GM12891 (cell line): ENCODE data around the gene KCNQ2.

Source experiments
- DNase-seq: peaks from one replicate; pipeline ENCODE4 v3.0.0; 2011; ENCODE audit warnings: low spot score; ENCODE audit not compliant: insufficient read length
- FAIRE-seq: peaks from 2 replicates; lab custom pipeline; 2011; peaks lifted over from hg19 to GRCh38; lab: Jason Lieb, UNC
- PAX5 ChIP-seq: IDR thresholded peaks from 2 replicates; pipeline ENCODE4 v1.6.1; 2011; ENCODE audit warnings: low read length, moderate library complexity, mild to moderate bottlenecking; ENCODE audit not compliant: insufficient read depth, severe bottlenecking
- POLR2A ChIP-seq: IDR thresholded peaks from 2 replicates; pipeline ENCODE4 v1.6.1; 2011; ENCODE audit warnings: low read depth, low read length, control low read depth
- POLR2AphosphoS5 ChIP-seq: IDR thresholded peaks from 2 replicates; pipeline ENCODE4 v1.6.1; 2011; ENCODE audit warnings: low read depth, low read length, control low read depth
- POU2F2 ChIP-seq: IDR thresholded peaks from 2 replicates; pipeline ENCODE4 v1.6.1; 2011; ENCODE audit warnings: low read depth, mild to moderate bottlenecking, control low read depth, low read length, moderate library complexity
- SPI1 ChIP-seq: IDR thresholded peaks from 2 replicates; pipeline ENCODE4 v1.6.1; 2011; ENCODE audit warnings: low read depth, low read length, control low read depth
- TAF1 ChIP-seq: IDR thresholded peaks from 2 replicates; pipeline ENCODE4 v1.6.1; 2011; ENCODE audit warnings: low read depth, low read length, control low read depth

The KCNQ2 gene

DNA sequence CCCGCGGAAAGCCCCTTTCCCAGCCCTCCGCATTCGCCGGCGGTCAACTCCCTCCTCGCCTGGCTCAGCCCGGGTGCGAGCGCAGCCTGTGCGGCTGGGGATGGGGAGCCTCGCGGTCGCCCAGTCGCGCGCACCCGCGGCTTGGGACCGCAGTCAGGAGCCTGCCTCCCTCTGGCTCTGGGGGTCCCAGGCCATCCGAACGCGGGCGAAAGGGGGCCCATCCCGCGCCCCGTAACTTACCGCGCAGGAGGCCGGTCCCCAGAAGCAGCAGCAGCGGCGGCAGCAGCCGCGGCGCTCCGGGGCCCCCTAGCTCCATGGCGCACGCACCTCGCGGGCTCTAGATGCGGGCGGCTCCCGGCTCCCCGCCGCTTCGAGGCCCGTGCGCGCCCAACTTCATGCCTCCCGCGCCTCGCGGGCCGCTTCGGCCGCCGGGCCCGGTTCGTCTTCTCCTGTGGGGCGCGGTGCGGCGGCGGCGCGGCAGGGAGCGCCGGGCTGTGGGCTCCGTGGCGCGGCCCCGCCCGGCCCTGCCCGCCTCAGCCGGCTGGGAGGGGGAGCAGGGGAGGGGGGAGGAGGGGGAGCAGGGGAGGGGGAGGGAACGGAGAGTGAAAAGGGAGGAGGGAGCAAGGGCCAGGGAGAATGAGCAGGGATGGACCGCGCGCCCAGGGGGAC, 111.5 kb downstream of the KCNQ2 start, which contains the start of gene CHRNA4:
CHRNA4 (minus strand) TSS at position 500 of the 669 bp plus-strand sequence; CDS start at position 316, 184 bp downstream.
- FAIRE-seq (no peak), DNase-seq (no peak)
- no peak for TF ChIP-seq PAX5
- no peak for TF ChIP-seq POU2F2
- TF ChIP-seq TAF1: no peak
- no peak for TF ChIP-seq POLR2A
- no peak for TF ChIP-seq POLR2AphosphoS5
- TF ChIP-seq SPI1: no peak

DNA sequence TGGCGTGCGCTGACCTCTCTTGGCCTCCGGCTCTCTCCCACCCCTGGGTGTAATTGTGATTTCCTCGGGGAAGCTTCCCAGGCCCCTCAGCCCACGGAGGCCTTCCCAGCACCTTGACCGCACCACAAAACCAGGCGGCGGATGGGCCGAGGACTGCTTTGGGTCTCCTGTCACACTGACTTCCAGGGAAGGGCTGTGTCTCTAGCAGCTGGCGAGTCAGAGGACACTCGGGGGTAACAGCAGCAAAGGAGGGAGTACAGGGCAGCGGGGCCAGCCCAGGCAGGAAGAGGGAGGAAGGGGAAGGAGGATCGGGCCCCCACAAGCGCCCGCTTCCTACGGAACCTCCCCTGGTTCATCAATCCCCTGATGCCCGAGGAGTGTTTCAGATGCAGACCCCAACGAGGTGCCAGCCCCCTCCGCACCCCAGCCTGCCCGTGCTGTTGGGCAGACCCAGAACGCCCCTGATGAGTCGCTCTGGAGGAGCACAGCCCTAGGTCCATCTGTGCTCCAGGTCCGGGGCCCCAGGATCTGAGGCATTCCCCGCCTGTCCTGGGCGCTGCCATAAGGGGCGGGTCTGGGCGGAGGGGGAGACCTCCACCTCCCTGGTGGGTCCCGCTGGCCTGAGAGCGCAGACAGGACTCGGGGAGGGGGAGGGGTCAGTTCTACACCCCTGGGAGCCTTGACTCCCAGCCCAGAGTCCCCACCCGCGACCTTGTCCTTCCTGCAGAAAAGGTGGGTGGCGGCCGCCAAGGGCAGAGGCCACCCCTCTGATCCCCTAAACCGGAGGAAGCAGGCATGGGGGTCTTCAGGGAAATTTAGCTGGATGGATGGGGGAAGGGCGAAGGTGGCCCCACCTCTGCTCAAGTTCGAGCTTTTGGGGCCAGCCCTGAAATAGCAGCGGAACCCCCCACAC, 112.3 kb downstream of the KCNQ2 start:
- DNase-seq (no peak), FAIRE-seq (no peak)
- TF ChIP-seq SPI1 (no peak), PAX5 (no peak), TAF1 (no peak), POU2F2 (no peak), POLR2A (no peak), POLR2AphosphoS5 (no peak)

DNA sequence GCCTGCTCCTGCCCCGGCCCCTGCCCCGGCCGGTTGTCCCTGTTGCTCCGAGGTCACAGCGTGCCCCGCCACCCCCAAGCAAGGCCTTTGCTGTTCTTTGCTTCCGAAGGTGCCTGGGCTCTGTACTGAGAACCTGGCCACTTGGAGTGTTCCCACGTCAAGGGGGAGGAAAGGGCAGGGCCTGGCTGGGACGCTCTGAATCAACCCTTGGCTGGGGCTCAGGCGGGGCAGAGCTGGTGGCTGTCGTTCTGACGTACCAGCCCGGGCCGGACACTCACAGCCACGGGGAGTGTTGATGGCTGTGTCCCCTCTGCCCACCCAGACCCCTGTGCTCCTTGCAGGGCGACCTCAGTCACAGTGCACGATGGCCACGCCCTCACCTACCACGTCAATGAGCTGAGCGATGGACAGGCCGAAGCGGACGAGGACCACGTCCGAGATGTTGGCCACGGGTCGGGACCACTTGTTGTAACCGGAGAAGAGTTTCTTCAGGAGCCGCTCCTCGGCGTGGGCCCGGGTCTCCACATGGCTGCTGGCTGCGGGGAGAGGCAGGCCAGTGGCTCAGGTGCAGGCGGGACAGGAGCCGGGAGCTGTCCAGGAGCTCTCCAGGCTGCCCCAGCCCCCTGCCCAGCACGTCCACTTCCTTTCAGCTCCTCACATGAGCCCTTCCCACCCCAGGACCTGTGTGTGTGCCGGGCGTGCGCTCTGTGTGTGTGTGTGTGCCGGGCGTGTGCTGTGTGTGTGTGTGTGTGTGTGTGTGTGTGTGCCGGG, 113.1 kb downstream of the KCNQ2 start:
- FAIRE-seq: no peak

DNA sequence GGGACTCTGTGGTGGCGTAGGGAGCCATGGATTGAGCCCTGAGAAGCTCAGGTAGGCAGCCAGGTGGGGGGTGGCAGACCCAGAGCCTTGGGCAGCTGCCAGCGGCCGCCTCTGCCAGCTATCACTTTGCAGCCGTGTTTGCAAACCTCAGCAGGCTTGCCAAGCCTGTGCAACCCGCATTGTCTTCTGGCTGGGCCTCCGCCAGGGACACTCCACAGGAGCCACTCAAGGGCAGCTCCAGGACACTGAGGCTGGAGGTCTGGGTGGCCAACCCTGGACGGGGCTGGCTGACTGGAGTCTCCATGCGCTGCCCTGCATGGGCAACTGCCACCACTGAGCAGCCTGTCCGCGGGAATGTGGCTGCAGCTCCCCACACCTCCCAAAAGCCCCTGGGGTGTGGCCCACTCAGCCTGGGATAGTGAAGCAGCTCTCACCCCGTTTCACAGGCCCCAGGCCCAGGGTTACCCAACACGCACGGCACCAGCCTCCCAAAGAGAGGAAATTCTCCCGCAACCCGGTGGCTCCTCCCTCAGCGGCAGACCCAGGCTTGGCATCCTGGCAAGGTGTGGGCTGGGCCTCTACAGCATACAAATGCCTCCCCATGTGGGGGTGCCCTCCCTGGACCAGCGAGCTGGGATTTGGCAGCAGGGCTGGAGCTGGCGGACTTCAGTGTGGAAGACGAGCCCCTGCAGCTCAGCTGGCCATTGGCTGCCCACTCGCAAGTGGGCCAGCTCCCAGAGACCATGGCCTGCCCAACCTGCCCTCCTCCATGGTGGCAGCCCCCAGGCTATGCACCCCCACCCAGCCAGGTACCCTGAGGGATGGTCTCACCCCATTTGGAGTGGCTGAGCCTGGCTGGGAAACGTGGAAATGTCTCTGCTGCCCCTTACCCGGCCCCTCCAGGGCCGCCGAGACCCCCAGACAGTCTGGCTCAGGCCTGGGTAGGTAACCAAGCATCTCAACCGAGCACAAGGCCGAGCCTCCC, 114.2 kb downstream of the KCNQ2 start:
- DNase-seq (no peak), FAIRE-seq (no peak)
- TF ChIP-seq SPI1 (no peak), TAF1 (no peak), POU2F2 (no peak), POLR2AphosphoS5 (no peak), PAX5 (no peak), POLR2A (no peak)

More for the DNA sequence above, 113.1 kb downstream of the KCNQ2 start:
- TF ChIP-seq POLR2A: no peak
- no peak for TF ChIP-seq PAX5
- no peak for TF ChIP-seq POU2F2
- TF ChIP-seq POLR2AphosphoS5: no peak
- TF ChIP-seq SPI1: no peak
- no peak for TF ChIP-seq TAF1
- DNase-seq: no peak

DNA sequence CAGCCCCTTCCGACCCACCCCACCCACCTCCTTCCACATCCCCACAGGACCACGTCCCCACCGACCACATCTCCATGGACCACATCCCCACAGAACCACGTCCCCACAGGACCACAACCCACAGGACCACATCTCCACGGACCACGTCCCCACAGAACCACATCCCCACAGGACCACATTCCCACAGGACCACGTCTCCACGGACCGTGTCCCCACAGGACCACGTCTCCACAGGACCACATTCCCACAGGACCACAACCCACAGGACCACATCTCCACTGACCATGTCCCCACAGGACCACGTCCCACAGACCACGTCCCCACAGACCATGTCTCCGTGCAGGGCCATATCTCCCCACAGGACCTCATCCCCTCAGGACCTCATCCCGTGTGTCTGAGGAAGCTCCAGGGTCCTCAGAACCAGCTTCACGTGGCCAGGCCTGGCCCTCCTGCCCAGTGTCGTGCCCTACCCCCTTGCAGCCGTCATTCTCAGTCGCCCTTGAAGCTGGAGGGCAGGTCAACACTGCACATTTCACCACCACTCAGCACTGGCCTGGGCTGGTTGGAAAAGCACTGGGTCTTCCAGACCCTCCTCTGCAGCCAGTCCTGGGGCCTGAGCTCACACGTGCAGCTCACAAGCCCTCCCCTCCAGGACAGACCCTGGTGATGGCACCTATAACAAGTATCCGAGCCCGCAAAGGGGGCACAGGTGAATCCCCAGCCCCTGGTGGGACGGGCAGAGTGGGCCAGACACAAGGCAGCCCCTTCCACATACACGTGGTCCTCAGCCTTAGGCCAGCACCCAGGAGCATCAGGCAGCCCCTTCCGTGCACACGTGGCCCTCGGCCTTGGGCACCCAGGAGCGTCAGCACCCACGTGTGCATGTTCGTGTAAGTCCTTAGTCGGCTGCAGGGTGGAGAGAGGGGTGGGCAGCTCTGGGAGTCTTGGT, 115.2 kb downstream of the KCNQ2 start:
- DNase-seq: no peak
- FAIRE-seq: no peak
- no peak for TF ChIP-seq POLR2AphosphoS5
- no peak for TF ChIP-seq POLR2A
- no peak for TF ChIP-seq TAF1
- TF ChIP-seq PAX5: no peak
- TF ChIP-seq SPI1: no peak

DNA sequence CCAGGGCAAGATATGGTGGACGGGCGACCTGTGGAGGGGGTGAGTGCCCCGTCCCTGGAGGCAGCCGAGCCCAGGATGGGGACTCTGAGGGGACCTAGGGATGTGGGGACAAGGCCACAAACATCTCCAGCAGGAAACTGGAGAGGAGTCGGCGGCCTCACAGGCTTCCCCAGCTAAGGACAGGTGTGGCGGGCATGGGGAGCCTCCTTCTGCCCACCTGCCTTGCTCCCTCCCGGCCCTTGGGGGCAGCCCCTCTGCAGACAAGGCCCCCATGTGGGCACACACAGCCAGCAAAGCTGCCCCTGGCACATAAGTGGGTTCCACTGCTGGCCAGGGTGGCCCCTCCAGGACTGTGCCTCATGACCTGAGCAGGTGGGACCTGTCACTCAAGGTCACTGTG, 115.9 kb downstream of the KCNQ2 start:
- DNase-seq (no peak), FAIRE-seq (no peak)
- TF ChIP-seq POLR2AphosphoS5 (no peak), SPI1 (no peak), PAX5 (no peak), POU2F2 (no peak), POLR2A (no peak), TAF1 (no peak)

DNA sequence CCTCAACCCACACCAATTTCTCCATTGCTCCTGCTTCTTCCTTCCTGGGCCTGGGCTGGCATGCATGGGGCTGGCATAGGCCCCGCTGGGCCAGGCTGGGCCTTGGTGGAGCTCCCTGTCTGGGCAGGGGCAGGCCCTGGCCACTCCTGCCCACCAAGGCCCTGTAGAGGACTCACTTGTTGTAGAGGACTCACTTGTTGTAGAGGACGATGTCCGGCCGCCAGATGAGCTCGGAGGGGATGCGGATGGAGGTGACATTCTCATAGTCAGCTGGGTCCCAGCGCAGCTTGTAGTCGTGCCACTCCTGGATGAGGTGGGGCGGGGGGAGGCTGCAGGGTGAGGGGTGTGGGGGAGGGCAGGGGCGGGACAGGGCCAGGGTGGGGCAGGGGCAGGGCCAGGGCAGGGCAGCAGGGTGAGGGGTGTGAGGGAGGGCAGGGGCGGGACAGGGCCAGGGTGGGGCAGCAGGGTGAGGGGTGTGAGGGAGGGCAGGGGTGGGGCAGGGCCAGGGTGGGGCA, 116.6 kb downstream of the KCNQ2 start:
- TF ChIP-seq POLR2A: no peak
- TF ChIP-seq PAX5: no peak
- TF ChIP-seq TAF1: no peak
- TF ChIP-seq SPI1: no peak
- TF ChIP-seq POLR2AphosphoS5: no peak
- TF ChIP-seq POU2F2: no peak
- FAIRE-seq (no peak), DNase-seq (no peak)

DNA sequence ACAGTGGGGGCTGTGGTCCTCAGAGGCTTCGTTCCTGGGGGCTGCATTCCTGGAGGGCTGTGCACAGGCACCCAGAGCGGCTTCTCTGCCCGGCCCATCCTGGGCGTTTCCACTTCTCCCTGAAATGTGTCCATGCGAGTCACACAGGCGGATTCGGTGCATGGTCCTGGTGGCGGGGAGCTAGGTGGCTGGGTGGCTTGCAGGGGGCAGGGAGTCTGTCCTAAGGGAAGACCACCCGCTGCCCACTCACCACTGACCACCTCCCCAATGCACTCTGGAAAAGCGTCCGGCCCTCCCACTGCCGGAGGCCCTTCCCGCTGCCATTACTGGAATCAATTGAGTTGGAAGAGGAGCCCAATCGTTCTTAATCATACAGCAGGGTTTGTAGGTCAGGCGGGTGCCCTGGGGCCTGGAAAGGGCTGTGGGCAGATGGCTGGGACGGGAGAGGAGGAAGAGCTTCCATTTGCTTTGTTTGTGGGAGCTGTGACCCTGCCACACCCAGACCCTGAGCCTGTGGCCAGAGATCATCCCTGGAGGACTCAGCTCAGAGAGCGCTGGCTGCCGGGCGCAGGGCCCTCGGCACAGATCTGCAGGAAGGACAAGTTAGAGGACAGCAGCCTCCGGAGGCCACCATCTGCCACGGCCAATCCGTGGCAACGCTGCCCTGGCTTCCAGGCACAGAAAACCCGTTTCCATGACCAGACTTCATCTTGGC, 117.7 kb downstream of the KCNQ2 start:
- no peak for TF ChIP-seq POLR2A
- no peak for TF ChIP-seq POU2F2
- no peak for TF ChIP-seq TAF1
- no peak for TF ChIP-seq PAX5
- no peak for TF ChIP-seq POLR2AphosphoS5
- no peak for TF ChIP-seq SPI1
- no peak for FAIRE-seq
- no peak for DNase-seq
